Measurements from ENCODE around the gene RAD51B. TPM values are rescaled to one million over a fixed set of nuclear protein-coding genes. Genes with fewer than 3 reads are reported as not detected.

Gene RAD51B
- total and polyA plus RNA-seq, 9 of the 15 experiments (the other 6 are each of a cell fraction or from before 2014, with no cell fraction given): 8.5 to 17.3 (median 11.3) TPM

DNA sequence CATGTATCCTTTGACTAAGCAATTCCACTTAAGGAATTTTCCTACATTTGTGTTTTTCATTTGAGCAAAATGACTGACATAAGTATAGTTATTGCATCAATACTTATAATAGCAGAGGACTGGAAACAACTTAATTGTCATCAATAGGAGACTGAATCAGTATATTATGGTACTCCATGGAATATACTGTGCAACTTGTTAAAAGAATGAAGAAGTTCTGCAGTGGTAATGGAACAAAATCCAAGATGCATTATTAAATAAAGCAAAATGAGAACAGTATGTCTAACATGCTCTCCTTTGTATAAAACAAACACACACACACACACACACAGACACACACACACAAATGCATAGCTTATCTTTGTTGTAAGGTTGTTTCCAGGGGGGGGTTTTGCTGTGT is 303.1 kb downstream of the RAD51B start (continued):
- TF ChIP-seq TEAD1 (CRISPR knock-in tag; IDR thresholded peaks at IDR 0.05): no peak
- no peak for TF ChIP-seq SIRT6 (IDR thresholded peaks at IDR 0.05; ENCODE audit: low read depth, low read length)
- TF ChIP-seq CTCFL (IDR thresholded peaks at IDR 0.05; ENCODE audit: borderline replicate concordance, insufficient read depth, low read depth, low read length, poor library complexity, severe bottlenecking): no peak
- TF ChIP-seq CSDE1 (IDR thresholded peaks at IDR 0.05): no peak
- TF ChIP-seq POLR2A (conservative IDR thresholded peaks at IDR 0.05): no peak
- TF ChIP-seq CBX3 (IDR thresholded peaks at IDR 0.05; ENCODE audit: borderline replicate concordance in 1 of 2, low read length in 2 of 2): no peak

DNA sequence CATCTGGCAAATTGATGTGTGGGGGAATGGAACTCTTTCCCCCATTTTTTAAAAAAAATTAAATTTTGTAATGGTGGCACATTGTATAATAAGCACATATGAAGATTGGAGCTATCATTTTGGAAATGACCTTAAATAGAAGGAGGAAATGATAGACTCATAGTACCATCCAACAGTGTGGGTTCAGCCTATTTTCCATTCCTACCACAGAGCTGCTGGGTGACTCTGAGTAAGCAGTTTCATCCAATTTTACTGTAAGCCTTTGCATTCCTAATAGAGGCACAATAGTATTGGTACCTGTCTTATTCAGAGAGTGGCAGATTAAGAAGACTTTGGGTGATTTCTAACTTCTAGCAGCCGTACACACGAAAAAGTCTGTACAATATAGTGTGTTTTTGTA is 304.5 kb downstream of the RAD51B start:
- in situ Hi-C loops (cut with MboI): no loop called here

More for the DNA sequence above, 304.5 kb downstream of the RAD51B start:
- H2AFZ ChIP-seq (ENCODE audit: low read depth, low read length): no peak overlapping the region
- H3K4me3 ChIP-seq: no peak overlapping the region
- ATAC-seq (no peak), FAIRE-seq (no peak), DNase-seq (ENCODE audit: extremely low read depth in 1 of 4, low spot score in 3 of 4) (no peak)
- ChIA-PET POLR2A (no interaction called here), CTCF (ENCODE audit: low intra/inter-chr PET ratio) (no interaction called here)
- no peaks in the 10 kb centered on the region for H3K9me3 ChIP-seq (replicated peaks; ENCODE audit: control insufficient read depth, insufficient read depth, low read depth, low read length)
- no peak overlapping the region for H3K4me2 ChIP-seq (ENCODE audit: insufficient read depth, low read length)
- no peak overlapping the region for H3K9ac ChIP-seq (ENCODE audit: insufficient read depth in 1 of 2, low read depth in 2 of 2, low read length in 2 of 2)
- no peak for TF ChIP-seq HINFP (tag; conservative IDR thresholded peaks at IDR 0.05; ENCODE audit: low read depth)
- TF ChIP-seq KAT8 (IDR thresholded peaks at IDR 0.05; ENCODE audit: low read depth): no peak
- no peak for TF ChIP-seq ZSCAN29 (IDR thresholded peaks at IDR 0.05)
- TF ChIP-seq, protein P1, sequence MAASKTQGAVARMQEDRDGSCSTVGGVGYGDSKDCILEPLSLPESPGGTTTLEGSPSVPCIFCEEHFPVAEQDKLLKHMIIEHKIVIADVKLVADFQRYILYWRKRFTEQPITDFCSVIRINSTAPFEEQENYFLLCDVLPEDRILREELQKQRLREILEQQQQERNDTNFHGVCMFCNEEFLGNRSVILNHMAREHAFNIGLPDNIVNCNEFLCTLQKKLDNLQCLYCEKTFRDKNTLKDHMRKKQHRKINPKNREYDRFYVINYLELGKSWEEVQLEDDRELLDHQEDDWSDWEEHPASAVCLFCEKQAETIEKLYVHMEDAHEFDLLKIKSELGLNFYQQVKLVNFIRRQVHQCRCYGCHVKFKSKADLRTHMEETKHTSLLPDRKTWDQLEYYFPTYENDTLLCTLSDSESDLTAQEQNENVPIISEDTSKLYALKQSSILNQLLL (CRISPR knock-in tag; IDR thresholded peaks at IDR 0.05; ENCODE audit: borderline replicate concordance): no peak
- no peak for TF ChIP-seq TAL1 (IDR thresholded peaks at IDR 0.05)
- no peaks in the 10 kb centered on the region for H3K4me1 ChIP-seq (replicated peaks in 1 of 2; ENCODE audit: control insufficient read depth in 2 of 2, insufficient read depth in 2 of 2, low read length in 2 of 2)
- no peaks in the 10 kb centered on the region for H3K79me2 ChIP-seq (ENCODE audit: control insufficient read depth, insufficient read depth, low read length)
- intact Hi-C loops (cut with micrococcal nuclease): no loop called here
- no peak overlapping the region for H3K27ac ChIP-seq (ENCODE audit: extremely low read depth, low read depth, low read length)
- BruUV-seq (replicated peaks): no TSS peak
- no peaks in the 10 kb centered on the region for H4K20me1 ChIP-seq (replicated peaks; ENCODE audit: control insufficient read depth, insufficient read depth, low read length)
- H3K27me3 ChIP-seq (ENCODE audit: control insufficient read depth in 2 of 2, insufficient read depth in 2 of 2, low read length in 2 of 2): no peaks in the 10 kb centered on the region
- no peaks in the 10 kb centered on the region for H3K9me1 ChIP-seq (ENCODE audit: control insufficient read depth, insufficient read depth, low read length)
- 62% methylated on average over 2 of the region's 2 CpGs for WGBS (ENCODE audit: insufficient coverage, low coverage, missing lambda C conversion rate)
- no peaks in the 10 kb centered on the region for H3K36me3 ChIP-seq (ENCODE audit: control insufficient read depth, insufficient read depth, low read length)

All from K562 (cell line).